IPS-15b (cell line): ENCODE measurements around the gene PDE11A.
"Not testable (repeated sequence)": the region's sequence is repeated elsewhere in the genome, so short reads cannot be mapped to it uniquely, and the experiment has no call there.

Experiments used
- H3K27me3 ChIP-seq: one replicate; pipeline ENCODE4 v1.6.1; 2013; ENCODE audit warnings: low read length; ENCODE audit not compliant: control insufficient read depth, insufficient read depth
- H3K36me3 ChIP-seq: one replicate; pipeline ENCODE4 v1.6.1; 2013; ENCODE audit warnings: low read length; ENCODE audit not compliant: control insufficient read depth, insufficient read depth
- H3K4me1 ChIP-seq: one replicate; pipeline ENCODE4 v1.6.1; 2013; ENCODE audit warnings: mild to moderate bottlenecking, low read length; ENCODE audit not compliant: control insufficient read depth, insufficient read depth
- H3K4me3 ChIP-seq: one replicate; pipeline ENCODE4 v1.5.1; 2013; ENCODE audit warnings: low read depth, low read length
- H3K9ac ChIP-seq: one replicate; pipeline ENCODE4 v1.6.1; 2013; ENCODE audit warnings: low read depth, mild to moderate bottlenecking, low read length
- H3K9me3 ChIP-seq: one replicate; pipeline ENCODE4 v1.6.1; 2013; ENCODE audit warnings: mild to moderate bottlenecking, low read length; ENCODE audit not compliant: control insufficient read depth, insufficient read depth

PDE11A gene

GRCh38 chr2:178070824-178071223 is 1.8 kb downstream of the PDE11A start:
- H3K27me3 ChIP-seq: peaks cover 38% of the 10 kb centered on the region
- H3K9me3 ChIP-seq: no peaks in the 10 kb centered on the region
- H3K9ac ChIP-seq: no peak overlapping the region
- H3K4me1 ChIP-seq: no peaks in the 10 kb centered on the region
- no peaks in the 10 kb centered on the region for H3K36me3 ChIP-seq
- no peak overlapping the region for H3K4me3 ChIP-seq

DNA sequence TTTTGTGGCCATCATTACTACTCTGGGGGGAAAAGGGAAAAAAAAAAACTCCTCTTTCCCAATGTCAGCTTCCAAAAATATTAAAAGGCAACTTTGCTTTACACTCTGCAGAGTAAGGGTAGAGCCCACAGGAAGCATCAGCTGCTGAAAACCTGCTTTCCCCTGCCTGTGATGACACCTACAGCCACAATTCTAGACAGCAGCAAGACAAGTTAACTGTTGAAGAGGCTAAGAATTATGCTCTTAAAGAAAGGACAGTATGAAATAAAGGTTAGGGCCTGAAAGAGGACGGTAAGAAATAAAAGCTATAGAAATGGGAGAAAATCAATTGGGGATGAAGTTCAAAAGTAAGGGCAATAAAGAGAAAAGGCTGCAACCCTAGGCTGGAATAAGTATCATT is 3.0 kb downstream of the PDE11A start:
- H3K27me3 ChIP-seq: peaks cover 34% of the 10 kb centered on the region

DNA sequence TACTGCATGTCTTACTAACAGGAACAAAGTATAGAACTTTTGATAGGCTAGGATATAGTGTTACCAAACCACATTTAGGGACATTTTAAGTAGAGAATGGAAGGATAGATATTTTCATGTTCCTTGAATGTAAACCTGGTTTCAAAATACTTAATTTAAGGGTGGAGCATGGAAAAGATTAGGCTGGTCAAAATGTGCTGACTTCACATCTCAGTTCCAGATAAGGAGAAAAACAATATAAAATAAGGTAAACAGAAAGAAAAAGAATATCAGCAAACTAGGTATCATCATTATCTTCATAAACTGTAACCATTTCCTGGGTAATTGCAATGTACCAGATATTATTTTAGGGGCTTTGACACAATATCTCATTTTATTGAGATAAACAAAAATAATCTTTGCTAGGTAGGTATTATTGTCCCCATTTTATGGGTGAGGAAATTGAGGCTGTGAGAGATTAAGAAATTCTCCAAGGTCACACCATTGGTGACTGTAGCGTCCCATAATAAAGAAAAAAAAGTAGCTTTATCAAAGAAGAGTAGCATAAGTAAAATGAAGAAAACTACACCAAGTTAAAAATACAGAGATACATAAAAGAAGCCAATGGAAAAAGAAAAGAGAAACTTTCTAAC is 3.6 kb downstream of the PDE11A start:
- Histone ChIP-seq H3K9me3 (no peaks in the 10 kb centered on the region), H3K4me3 (no peak overlapping the region), H3K36me3 (no peaks in the 10 kb centered on the region), H3K27me3 (peaks cover 28% of the 10 kb centered on the region), H3K9ac (no peak overlapping the region), H3K4me1 (no peaks in the 10 kb centered on the region)

More for the DNA sequence above, 3.0 kb downstream of the PDE11A start:
- no peak overlapping the region for H3K4me3 ChIP-seq
- no peaks in the 10 kb centered on the region for H3K4me1 ChIP-seq
- no peaks in the 10 kb centered on the region for H3K36me3 ChIP-seq
- H3K9ac ChIP-seq: no peak overlapping the region
- H3K9me3 ChIP-seq: no peaks in the 10 kb centered on the region

DNA sequence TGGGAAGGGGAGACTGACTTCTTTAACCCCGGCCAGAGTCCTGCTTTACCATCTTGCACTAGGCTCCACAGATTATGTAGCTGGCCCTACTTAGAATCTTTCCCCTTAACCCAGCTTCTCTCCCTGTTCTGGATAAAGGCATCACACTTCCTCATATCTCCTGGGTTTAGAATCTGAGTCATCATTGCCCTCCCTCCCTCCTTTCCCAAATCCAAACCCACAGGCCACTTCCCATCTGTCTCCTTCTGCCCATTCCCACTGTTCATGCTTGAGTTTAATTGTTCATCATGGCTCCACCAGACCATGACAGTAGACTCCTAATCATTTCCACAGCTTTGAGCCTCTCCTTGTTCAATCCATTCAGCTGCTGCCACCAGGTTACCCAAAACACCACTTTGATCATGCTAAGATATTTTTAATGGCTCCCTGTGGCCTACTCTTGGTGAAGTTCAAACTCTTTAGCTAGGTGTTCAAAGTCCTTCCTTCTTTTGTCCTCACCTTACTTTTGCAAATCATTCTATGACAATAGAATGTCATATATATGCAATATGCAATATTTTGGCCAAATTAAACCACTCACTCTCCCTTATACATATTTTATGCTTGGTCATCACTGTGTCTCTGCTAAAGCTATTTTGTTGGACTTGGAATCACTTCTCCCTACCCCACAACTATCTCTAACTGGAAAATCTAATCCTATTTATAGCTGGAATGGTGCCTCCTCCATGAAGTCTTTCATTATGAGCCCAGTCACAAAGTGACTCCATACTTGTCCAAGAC is 5.5 kb downstream of the PDE11A start:
- no peaks in the 10 kb centered on the region for H3K36me3 ChIP-seq
- H3K4me1 ChIP-seq: no peaks in the 10 kb centered on the region
- H3K27me3 ChIP-seq: peaks cover 15% of the 10 kb centered on the region
- H3K9ac ChIP-seq: no peak overlapping the region
- no peaks in the 10 kb centered on the region for H3K9me3 ChIP-seq
- H3K4me3 ChIP-seq: no peak overlapping the region

DNA sequence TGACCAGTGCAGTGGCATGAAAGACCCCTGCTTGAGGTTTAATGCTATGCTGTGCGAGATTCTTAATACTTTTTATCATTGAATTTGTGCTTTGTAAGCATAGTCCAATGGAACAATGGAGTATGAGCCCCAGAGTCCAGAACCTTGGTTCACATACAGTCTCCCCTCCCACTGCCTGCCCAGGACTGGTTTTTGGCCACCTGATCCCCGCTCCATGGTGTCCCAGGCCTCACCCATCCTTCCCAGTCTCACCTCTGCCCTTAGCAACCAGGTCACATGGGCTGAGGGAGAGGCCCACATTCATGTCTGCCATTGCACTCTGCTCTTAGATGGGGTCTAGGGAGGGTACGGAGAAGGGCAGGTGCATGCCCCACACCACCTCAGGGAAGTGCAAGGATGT is 6.3 kb downstream of the PDE11A start:
- H3K4me3 ChIP-seq: no peak overlapping the region
- H3K4me1 ChIP-seq: no peaks in the 10 kb centered on the region
- no peaks in the 10 kb centered on the region for H3K36me3 ChIP-seq
- H3K9ac ChIP-seq: no peak overlapping the region
- H3K9me3 ChIP-seq: no peaks in the 10 kb centered on the region
- H3K27me3 ChIP-seq: peaks cover 7% of the 10 kb centered on the region

GRCh38 chr2:178059681-178060080 is 12.9 kb downstream of the PDE11A start:
- no peaks in the 10 kb centered on the region for H3K9me3 ChIP-seq
- no peaks in the 10 kb centered on the region for H3K27me3 ChIP-seq
- no peaks in the 10 kb centered on the region for H3K4me1 ChIP-seq
- H3K9ac ChIP-seq: no peak overlapping the region
- H3K36me3 ChIP-seq: no peaks in the 10 kb centered on the region
- H3K4me3 ChIP-seq: no peak overlapping the region

GRCh38 chr2:178059111-178059510 is 13.5 kb downstream of the PDE11A start:
- no peak overlapping the region for H3K9ac ChIP-seq
- H3K9me3 ChIP-seq: no peaks in the 10 kb centered on the region
- no peaks in the 10 kb centered on the region for H3K4me1 ChIP-seq
- H3K4me3 ChIP-seq: no peak overlapping the region
- no peaks in the 10 kb centered on the region for H3K27me3 ChIP-seq
- H3K36me3 ChIP-seq: no peaks in the 10 kb centered on the region

DNA sequence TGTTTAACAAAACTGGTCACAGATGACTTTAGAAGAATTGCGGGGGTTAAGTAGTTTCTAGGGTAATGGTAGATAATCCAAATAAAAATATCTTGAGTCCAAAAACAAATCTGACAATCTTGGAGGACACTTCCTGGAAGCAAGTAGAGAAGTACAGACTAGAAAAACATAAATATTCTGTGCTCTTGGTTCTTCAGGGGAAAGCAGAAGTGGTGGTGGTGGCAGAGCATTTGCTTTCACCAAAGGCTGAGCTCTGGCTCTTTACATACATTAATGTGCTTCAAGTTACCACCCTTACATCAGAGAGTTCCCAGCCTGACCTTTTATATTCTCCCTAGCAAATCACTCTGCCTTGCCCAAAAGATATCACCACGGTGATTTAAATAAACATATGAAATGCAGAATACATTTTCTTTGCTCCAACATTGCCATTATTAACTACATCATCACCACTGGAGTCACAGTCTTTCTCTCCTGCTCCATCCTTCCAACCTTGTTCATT is 15.3 kb downstream of the PDE11A start:
- no peak overlapping the region for H3K4me3 ChIP-seq
- no peaks in the 10 kb centered on the region for H3K36me3 ChIP-seq
- no peaks in the 10 kb centered on the region for H3K4me1 ChIP-seq
- no peaks in the 10 kb centered on the region for H3K27me3 ChIP-seq
- no peak overlapping the region for H3K9ac ChIP-seq
- no peaks in the 10 kb centered on the region for H3K9me3 ChIP-seq

DNA sequence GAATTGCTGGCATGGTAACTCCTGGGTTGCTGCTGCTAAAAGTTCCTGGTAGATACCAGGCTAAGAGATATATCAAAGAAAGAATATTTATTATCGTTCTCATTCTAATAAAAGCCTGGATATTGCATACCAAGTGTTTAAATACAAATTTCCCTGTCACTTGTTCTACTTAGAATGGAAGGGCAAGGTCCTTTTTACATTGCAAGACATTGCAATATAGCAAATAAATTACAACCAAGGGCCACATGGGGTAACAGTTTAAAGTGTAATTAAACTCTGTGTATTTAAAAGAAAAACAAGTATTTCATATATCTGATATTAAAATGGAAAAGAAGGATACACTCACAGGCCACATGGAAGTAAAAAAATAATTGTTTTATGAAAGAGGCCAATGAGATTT is 16.2 kb downstream of the PDE11A start:
- Histone ChIP-seq H3K27me3 (no peaks in the 10 kb centered on the region), H3K9ac (no peak overlapping the region), H3K9me3 (no peaks in the 10 kb centered on the region), H3K36me3 (no peaks in the 10 kb centered on the region), H3K4me1 (no peaks in the 10 kb centered on the region), H3K4me3 (no peak overlapping the region)

DNA sequence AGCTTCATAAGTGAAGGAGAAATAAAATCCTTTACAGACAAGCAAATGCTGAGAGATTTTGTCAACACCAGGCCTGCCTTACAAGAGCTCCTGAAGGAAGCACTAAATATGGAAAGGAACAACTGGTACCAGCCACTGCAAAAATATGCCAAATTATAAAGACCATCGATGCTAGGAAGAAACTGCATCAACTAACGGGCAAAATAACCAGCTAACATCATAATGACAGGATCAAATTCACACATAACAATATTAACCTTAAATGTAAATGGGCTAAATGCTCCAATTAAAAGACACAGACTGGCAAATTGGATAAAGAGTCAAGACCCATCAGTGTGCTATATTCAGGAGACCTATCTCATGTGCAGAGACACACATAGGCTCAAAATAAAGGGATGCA is 21.3 kb downstream of the PDE11A start:
- not testable (repeated sequence) for H3K4me1 ChIP-seq, H3K27me3 ChIP-seq, H3K9ac ChIP-seq, H3K36me3 ChIP-seq, H3K4me3 ChIP-seq, H3K9me3 ChIP-seq

DNA sequence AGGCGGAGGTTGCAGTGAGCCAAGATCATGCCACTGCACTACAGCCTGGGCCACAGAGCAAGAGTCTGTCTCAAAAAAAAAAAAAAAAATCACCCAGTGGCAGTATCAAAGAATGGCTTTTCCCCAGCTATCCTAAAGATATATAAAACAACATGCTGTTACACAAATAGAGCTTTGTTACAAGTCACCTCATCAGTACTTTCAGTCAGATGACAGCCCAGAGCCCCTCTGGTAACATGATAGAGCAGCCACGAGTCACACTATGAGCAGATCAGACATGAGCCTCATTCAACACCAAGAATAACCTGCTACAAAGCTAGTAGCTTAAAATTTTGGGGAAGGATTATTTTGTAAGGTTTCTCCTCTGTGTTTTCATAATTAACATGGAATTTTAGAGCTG is 25.2 kb downstream of the PDE11A start:
- H3K9me3 ChIP-seq: no peaks in the 10 kb centered on the region
- no peaks in the 10 kb centered on the region for H3K4me1 ChIP-seq
- no peaks in the 10 kb centered on the region for H3K36me3 ChIP-seq
- no peaks in the 10 kb centered on the region for H3K27me3 ChIP-seq
- H3K9ac ChIP-seq: no peak overlapping the region
- H3K4me3 ChIP-seq: no peak overlapping the region

- no peaks in the 10 kb centered on the region for H3K4me1 ChIP-seq
- H3K9ac ChIP-seq: no peak overlapping the region
Measured at GRCh38 chr2:178044836-178045235, 27.7 kb downstream of the PDE11A start.

More at GRCh38 chr2:178044836-178045235, 27.7 kb downstream of the PDE11A start:
- Histone ChIP-seq H3K4me3 (no peak overlapping the region), H3K9me3 (no peaks in the 10 kb centered on the region), H3K36me3 (no peaks in the 10 kb centered on the region), H3K27me3 (no peaks in the 10 kb centered on the region)
